ENCODE data around the gene STX8.

The STX8 gene

DNA sequence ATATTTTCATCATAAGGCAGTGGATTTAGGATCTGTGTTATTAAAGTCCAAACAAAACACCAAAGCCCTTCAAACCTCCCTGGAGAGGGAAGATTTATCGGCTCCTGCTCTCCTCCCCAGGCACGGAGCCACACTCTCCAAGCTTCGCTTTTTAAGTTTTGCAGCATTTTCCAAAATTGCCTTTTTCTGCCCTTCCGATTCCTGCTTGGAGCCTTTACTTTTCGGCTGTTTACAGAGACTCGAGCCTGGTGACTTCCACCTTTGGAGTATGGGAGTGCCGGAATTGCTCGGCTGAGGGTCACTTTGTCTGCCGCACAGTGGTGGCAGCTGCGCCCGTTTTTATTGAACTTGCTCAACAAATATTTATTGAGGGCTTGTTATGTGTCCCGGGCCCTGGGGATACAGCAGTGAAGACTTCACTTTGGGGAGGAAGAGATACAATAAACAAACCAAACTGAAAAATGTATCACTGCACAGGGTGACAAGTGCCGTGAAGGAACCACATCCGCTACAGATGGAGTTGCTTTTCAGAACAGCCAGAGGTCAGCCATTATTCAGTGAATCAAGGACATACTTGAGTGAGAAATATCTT is 368.8 kb downstream of the STX8 start:
- H3K4me3 ChIP-seq (ENCODE audit: low read length): no peak overlapping the region
- no peak for DNase-seq (ENCODE audit: low read depth)
- TF ChIP-seq, protein P1, sequence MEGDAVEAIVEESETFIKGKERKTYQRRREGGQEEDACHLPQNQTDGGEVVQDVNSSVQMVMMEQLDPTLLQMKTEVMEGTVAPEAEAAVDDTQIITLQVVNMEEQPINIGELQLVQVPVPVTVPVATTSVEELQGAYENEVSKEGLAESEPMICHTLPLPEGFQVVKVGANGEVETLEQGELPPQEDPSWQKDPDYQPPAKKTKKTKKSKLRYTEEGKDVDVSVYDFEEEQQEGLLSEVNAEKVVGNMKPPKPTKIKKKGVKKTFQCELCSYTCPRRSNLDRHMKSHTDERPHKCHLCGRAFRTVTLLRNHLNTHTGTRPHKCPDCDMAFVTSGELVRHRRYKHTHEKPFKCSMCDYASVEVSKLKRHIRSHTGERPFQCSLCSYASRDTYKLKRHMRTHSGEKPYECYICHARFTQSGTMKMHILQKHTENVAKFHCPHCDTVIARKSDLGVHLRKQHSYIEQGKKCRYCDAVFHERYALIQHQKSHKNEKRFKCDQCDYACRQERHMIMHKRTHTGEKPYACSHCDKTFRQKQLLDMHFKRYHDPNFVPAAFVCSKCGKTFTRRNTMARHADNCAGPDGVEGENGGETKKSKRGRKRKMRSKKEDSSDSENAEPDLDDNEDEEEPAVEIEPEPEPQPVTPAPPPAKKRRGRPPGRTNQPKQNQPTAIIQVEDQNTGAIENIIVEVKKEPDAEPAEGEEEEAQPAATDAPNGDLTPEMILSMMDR (conservative IDR thresholded peaks at IDR 0.05; ENCODE audit: low read depth, low read length): no peak

- TF ChIP-seq, protein P1 (conservative IDR thresholded peaks at IDR 0.05; ENCODE audit: low read depth, low read length): no peak
- no peak overlapping the region for H3K4me3 ChIP-seq (ENCODE audit: low read length)
- no peak for DNase-seq (ENCODE audit: low read depth)
These were observed 369.3 kb downstream of the STX8 start for GRCh38 chr17:9206410-9206703.

GRCh38 chr17:9205520-9206409 is 369.9 kb downstream of the STX8 start:
- DNase-seq (ENCODE audit: low read depth): no peak
- no peak overlapping the region for H3K4me3 ChIP-seq (ENCODE audit: low read length)
- TF ChIP-seq, protein P1 (conservative IDR thresholded peaks at IDR 0.05; ENCODE audit: low read depth, low read length): no peak

DNA sequence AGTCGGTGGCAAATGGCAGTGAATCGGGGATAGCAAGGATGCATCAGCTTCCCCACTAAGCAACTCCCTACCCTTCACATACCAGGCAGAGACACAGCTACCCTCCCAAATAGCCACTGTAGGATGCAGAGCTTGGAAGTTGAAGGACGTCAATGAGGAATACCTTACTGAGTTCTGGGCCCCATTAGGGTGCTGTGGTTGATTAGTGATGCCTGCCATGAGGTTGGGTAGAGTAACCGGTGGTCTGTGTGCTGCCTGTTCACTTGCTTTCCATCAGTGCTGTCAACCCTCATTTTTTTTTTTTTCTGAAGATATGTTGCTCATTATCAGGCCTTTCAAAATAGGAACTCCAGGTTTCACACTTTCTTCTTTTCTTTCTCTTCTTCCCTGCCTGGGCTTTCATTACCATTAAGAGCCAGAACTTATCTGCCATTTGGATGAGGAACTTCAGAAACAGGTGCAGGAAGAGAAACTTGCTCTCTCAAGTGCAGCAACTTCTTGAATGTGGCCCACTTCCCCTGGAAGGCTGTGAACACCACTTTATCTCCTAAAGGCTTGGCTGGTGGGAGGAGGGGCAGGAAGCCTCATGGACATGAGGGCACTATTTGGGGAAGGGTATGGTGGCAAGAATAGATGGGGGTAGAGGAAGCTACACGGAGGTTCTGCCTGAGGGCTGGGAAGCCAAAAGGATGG is 370.8 kb downstream of the STX8 start:
- no peak overlapping the region for H3K4me3 ChIP-seq (ENCODE audit: low read length)
- DNase-seq (ENCODE audit: low read depth): no peak
- TF ChIP-seq, protein P1 (conservative IDR thresholded peaks at IDR 0.05; ENCODE audit: low read depth, low read length): no peak

GRCh38 chr17:9203771-9204425 is 371.7 kb downstream of the STX8 start:
- no peak for DNase-seq (ENCODE audit: low read depth)
- TF ChIP-seq, protein P1 (conservative IDR thresholded peaks at IDR 0.05; ENCODE audit: low read depth, low read length): no peak
- no peak overlapping the region for H3K4me3 ChIP-seq (ENCODE audit: low read length)

GRCh38 chr17:9202532-9202931 is 373.1 kb downstream of the STX8 start:
- DNase-seq (ENCODE audit: low read depth): no peak
- no peak overlapping the region for H3K4me3 ChIP-seq (ENCODE audit: low read length)
- TF ChIP-seq, protein P1 (conservative IDR thresholded peaks at IDR 0.05; ENCODE audit: low read depth, low read length): no peak
